Measurements from ENCODE around the gene PON2. TPM values are rescaled to one million over a fixed set of nuclear protein-coding genes. Genes with fewer than 3 reads are reported as not detected.
A peak's percentile ranks its signal among the peaks of the same experiment; 100 is the strongest.

The PON2 gene
- total and polyA plus RNA-seq, 10 donors = 7.6 to 56.8 (median 32.7) TPM

DNA sequence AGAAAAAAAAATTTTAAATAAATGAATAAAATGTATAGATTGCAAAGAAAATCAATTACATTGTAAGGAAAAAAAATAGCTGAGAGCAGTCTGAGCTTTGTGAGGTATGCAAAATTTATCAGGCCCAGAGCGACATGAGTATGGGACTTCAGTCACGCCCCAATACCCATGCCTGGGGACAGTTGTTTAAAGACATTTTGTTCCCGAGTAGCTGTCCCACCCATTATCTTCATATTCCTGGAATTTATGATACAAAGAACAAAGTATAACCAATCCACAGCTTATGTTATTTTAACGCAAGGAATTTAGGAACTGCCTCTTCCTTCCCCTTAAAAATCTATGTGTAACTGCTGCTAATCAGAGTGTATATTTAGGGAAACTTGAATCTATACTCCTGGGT, 1.6 kb upstream of the PON2 start:
- Histone ChIP-seq H3K4me1 (peaks cover 0 to 29% (median 18%) of the 10 kb centered on the region in 6 donors), H3K27me3 (replicated peaks in 1 of 7) (no peaks in the 10 kb centered on the region), H3K36me3 (no peaks in the 10 kb centered on the region), H3K27ac (no peak overlapping the region), H3K9me3 (no peaks in the 10 kb centered on the region), H3K4me3 (no peak overlapping the region)
- DNase-seq = no peak
- TF ChIP-seq, protein P1, sequence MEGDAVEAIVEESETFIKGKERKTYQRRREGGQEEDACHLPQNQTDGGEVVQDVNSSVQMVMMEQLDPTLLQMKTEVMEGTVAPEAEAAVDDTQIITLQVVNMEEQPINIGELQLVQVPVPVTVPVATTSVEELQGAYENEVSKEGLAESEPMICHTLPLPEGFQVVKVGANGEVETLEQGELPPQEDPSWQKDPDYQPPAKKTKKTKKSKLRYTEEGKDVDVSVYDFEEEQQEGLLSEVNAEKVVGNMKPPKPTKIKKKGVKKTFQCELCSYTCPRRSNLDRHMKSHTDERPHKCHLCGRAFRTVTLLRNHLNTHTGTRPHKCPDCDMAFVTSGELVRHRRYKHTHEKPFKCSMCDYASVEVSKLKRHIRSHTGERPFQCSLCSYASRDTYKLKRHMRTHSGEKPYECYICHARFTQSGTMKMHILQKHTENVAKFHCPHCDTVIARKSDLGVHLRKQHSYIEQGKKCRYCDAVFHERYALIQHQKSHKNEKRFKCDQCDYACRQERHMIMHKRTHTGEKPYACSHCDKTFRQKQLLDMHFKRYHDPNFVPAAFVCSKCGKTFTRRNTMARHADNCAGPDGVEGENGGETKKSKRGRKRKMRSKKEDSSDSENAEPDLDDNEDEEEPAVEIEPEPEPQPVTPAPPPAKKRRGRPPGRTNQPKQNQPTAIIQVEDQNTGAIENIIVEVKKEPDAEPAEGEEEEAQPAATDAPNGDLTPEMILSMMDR (IDR thresholded peaks at IDR 0.05 in 8 of 11, conservative IDR thresholded peaks at IDR 0.05 in 3 of 11) = no peak
- TF ChIP-seq POLR2AphosphoS5 (IDR thresholded peaks at IDR 0.05) = no peak
- no peak for TF ChIP-seq POLR2A (IDR thresholded peaks at IDR 0.05)
- WGBS, 5 donors = 56 to 72% (median 68%) methylated on average over 4 of the region's 4 CpGs
- intact Hi-C loops (cut with DNase I; ENCODE audit: low total_unique reads) = no loop called here

- Histone ChIP-seq H3K27ac (peak overlapping the region; percentile 73 to 92 (median 87)), H3K27me3 (replicated peaks in 1 of 7) (no peaks in the 10 kb centered on the region), H3K36me3 (no peaks in the 10 kb centered on the region), H3K4me1 (peaks cover 0 to 29% (median 18%) of the 10 kb centered on the region in 6 donors), H3K4me3 (peak overlapping the region; percentile 50 to 81 (median 64)), H3K9me3 (no peaks in the 10 kb centered on the region)
- whole genome bisulfite sequencing, 5 donors = 51 to 60% (median 57%) methylated on average over 9 of the region's 9 CpGs
- intact Hi-C loops (cut with DNase I; ENCODE audit: low total_unique reads) = no loop called here
- TF ChIP-seq, protein P1 (IDR thresholded peaks at IDR 0.05 in 8 of 11, conservative IDR thresholded peaks at IDR 0.05 in 3 of 11) = no peak
- TF ChIP-seq POLR2AphosphoS5 (IDR thresholded peaks at IDR 0.05) = no peak
- TF ChIP-seq POLR2A (IDR thresholded peaks at IDR 0.05) = no peak
- DNase-seq = peak; percentile 76
Observed at GRCh38 chr7:95435422-95435780, 573 bp upstream of the PON2 start.

- H3K4me3 ChIP-seq = peak overlapping the region; percentile 50 to 81 (median 64)
- DNase-seq = no peak
- intact Hi-C loops (cut with DNase I; ENCODE audit: low total_unique reads) = no loop called here
- H3K27ac ChIP-seq = peak overlapping the region; percentile 73 to 92 (median 87)
- peaks cover 0 to 29% (median 18%) of the 10 kb centered on the region in 6 donors for H3K4me1 ChIP-seq
- H3K36me3 ChIP-seq = no peaks in the 10 kb centered on the region
- WGBS, 5 donors = 60 to 68% (median 64%) methylated on average over 6 of the region's 6 CpGs
- peaks cover 0 to 3% (median 0%) of the 10 kb centered on the region in 8 donors for H3K9me3 ChIP-seq
- TF ChIP-seq, protein P1 (IDR thresholded peaks at IDR 0.05 in 8 of 11, conservative IDR thresholded peaks at IDR 0.05 in 3 of 11) = no peak
- no peak for TF ChIP-seq POLR2AphosphoS5 (IDR thresholded peaks at IDR 0.05)
- TF ChIP-seq POLR2A (IDR thresholded peaks at IDR 0.05) = no peak
- no peaks in the 10 kb centered on the region for H3K27me3 ChIP-seq (replicated peaks in 1 of 7)
Observed at GRCh38 chr7:95433952-95434556, 774 bp downstream of the PON2 start.

GRCh38 chr7:95433129-95433528, 1.7 kb downstream of the PON2 start:
- H3K27ac ChIP-seq = no peak overlapping the region
- intact Hi-C loops (cut with DNase I; ENCODE audit: low total_unique reads) = no loop called here
- H3K27me3 ChIP-seq (replicated peaks in 1 of 7) = no peaks in the 10 kb centered on the region
- no peak overlapping the region for H3K4me3 ChIP-seq
- DNase-seq = no peak
- H3K9me3 ChIP-seq = peaks cover 0 to 3% (median 0%) of the 10 kb centered on the region in 8 donors
- peaks cover 0 to 29% (median 18%) of the 10 kb centered on the region in 6 donors for H3K4me1 ChIP-seq
- 84 to 96% (median 95%) methylated on average over 1 of the region's 1 CpG for WGBS, 5 donors
- TF ChIP-seq POLR2AphosphoS5 (IDR thresholded peaks at IDR 0.05) (no peak), POLR2A (IDR thresholded peaks at IDR 0.05) (no peak)
- TF ChIP-seq, protein P1 (IDR thresholded peaks at IDR 0.05 in 8 of 11, conservative IDR thresholded peaks at IDR 0.05 in 3 of 11) = no peak
- no peaks in the 10 kb centered on the region for H3K36me3 ChIP-seq

Measured in spleen (tissue), 11 donors.